ENCODE data around the gene OR1A1.
"Not testable (repeated sequence)": the region's sequence is repeated elsewhere in the genome, so short reads cannot be mapped to it uniquely, and the experiment has no call there.

OR1A1 gene, protein sequence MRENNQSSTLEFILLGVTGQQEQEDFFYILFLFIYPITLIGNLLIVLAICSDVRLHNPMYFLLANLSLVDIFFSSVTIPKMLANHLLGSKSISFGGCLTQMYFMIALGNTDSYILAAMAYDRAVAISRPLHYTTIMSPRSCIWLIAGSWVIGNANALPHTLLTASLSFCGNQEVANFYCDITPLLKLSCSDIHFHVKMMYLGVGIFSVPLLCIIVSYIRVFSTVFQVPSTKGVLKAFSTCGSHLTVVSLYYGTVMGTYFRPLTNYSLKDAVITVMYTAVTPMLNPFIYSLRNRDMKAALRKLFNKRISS

DNA sequence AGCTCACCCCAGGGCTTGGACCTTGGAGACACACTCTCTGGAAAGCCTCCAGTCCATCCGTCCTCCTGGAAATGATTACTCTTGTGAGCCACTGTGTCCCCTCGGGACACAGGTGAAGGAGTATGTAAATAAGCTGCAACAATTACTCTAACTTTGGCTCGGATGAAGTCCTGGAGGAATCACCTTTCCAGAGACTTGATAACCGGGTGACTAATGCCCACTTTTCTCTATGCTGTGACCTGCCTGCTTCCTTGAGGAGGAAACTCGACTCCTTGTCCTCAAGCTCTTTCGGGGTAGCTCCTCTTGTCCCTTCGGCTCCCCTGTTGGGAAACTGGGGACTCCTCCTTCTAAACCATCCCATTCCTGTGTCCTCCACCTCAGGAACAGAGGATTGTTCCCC, at the start of gene OR1A1:
Gene OR1A1 (plus strand): TSS at position 301 of the 400 bp plus-strand sequence. CDS start 7,954 bp downstream, outside the sequence.
- no peak for DNase-seq (ENCODE audit: low spot score)

GRCh38 chr17:3167574-3167973, 39.9 kb upstream of the OR1A1 start:
- DNase-seq (ENCODE audit: low spot score), result peak; percentile 37

DNA sequence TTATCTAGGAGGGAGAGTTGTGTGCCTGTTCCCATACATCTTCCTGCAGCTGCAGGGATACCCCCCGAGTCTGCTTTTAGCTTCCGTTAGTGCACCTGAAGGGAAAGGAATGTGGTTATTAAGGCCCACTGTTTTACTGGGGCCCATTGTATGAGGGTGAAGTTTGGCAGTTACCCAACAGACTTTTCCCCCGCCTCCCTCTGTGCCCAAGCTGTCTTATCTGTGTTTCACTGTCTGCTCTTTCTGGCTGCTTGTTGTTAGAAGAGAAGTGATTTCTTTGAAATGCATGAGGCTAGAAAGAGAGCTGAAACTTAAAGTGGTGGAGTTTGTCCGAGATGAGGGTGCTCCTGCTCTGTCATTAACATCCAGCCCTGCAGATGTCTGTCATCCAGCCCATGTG, 17.5 kb upstream of the OR1A1 start:
- DNase-seq (ENCODE audit: low spot score), result no peak

DNA sequence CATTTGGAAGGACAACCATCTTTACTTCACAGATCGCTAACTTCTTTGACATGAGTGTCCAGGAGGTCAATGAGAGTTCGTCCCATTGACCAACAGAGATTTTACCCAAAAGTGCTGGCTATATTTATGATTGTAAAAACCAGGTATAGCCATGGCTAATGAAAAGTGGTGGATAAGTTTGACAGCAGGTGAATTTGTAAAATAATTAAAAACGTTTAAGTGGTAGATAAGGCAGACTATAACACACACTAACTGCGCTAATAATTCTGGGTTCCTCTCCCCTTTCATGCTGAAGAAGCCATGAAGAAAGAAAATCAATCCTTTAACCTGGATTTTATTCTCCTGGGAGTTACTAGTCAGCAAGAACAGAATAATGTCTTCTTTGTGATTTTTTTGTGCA, 10.2 kb upstream of the OR1A1 start, which contains the start of gene OR1A2:
Gene OR1A2 (plus strand): TSS at position 301 of the 400 bp plus-strand sequence. CDS start 0 bp downstream, at position 301.
- DNase-seq (ENCODE audit: low spot score), result no peak

- no peak for DNase-seq (ENCODE audit: low spot score)
Observed at GRCh38 chr17:3208484-3208883, 1.0 kb downstream of the OR1A1 start.

GRCh38 chr17:3213001-3213400, 5.5 kb downstream of the OR1A1 start:
- no peak for DNase-seq (ENCODE audit: low spot score)

DNA sequence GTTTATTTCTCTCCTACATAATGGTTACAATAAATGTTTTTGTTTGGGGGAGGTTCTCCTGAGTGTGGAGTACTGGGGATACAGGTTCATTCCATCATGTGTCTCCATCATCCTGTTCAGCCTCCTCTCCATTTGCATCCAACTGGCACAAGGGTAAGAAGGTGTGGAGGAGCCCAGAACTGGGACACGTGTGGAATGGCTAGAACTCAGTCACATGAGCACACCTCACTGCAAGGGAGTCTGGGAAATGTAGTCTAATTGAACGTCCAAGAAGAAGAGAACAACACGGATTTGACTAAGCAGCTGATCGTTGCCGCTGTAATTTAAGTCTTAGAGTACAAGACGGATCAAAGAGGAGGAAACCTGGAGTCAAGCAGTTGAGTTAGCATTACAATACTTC, 6.1 kb downstream of the OR1A1 start:
- DNase-seq (ENCODE audit: low spot score), result no peak

DNA sequence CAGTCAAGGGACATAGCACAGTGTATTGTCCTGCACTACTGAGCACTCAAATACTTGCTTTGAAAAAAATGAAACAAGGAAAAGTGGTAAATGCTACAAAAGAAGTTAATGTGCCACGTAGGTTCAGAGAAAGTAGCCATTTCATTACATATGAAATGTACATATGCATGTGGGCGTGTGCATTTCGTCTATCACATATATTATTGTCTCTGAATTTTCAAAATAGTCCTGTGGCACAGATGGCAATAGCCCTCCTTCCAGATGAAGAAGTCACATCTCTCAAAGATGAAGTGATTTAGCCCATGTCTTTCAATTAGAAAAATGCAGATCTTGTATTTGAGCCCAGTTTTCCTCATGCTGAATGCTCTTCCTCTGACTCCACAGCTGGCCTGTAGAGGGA, 12.5 kb downstream of the OR1A1 start:
- DNase-seq (ENCODE audit: low spot score), result not testable (repeated sequence)

DNA sequence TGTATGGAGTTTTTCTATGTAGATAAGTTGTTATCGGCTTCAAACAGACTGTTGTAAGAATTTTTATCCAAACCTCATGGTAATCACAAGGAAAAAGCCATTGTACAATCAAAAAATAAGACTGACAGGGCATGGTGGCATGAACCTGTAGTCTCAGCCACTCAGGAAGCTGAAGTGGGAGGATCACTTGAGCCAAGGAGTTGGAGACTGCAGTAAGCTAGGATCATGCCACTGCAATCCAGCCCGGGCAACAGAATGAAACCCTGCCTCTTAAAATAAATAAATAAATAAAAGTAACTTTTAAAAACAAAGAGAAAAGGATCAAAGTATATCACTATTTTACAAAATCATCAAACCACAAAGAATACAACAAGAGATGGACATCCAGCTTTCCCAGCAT, 14.4 kb downstream of the OR1A1 start:
- DNase-seq (ENCODE audit: low spot score), result no peak

DNA sequence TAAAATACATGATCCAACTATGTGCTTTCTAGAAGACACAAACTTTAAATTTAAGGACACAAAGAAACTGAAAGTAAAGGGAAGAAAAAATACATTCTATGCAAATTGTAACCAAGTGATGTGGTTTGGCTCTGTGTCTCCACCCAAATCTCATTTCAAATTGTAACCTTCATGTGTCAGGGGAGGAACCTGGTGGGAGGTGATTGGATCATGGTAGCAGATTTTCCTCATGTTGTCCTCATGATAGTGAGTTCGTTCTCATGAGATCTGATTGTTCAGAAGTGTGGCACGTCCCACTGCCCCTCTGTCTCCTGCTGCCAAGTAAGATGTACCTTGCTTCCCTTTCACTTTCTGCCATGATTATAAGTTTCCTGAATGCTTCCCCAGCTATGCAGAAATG, 15.0 kb downstream of the OR1A1 start:
- no peak for DNase-seq (ENCODE audit: low spot score)

DNA sequence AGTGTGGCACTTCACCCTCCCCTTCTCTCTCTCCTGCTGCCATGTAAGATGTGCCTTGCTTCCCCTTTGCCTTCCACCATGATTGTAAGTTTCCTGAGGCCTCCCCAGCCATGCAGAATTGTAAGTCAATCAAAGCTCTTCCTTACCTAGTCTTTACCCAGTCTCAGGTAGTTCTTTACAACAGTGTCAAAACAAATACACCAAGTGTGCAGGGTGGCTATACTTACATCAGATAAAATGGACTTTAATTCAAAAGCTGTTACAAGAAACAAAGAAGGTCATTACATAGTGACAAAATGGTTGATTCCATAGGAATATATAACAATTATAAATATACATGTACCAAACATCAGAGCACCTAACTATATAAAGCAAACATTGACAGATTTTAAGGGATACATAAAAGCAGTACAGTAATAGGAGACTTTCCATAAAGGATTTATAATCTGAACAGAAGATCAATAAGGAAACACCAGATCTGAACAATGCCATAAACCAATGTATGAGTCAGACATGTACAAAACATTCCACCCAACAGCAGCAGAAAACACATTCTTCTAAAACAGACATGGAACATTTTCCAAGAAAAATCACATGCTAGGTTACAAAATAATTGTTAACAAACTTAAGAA, 17.4 kb downstream of the OR1A1 start:
- DNase-seq (ENCODE audit: low spot score), result not testable (repeated sequence)

- not testable (repeated sequence) for DNase-seq (ENCODE audit: low spot score)
Observed at GRCh38 chr17:3232300-3232699, 24.8 kb downstream of the OR1A1 start.

- DNase-seq (ENCODE audit: low spot score), result not testable (repeated sequence)
Observed at GRCh38 chr17:3238685-3239084, 31.2 kb downstream of the OR1A1 start.

DNA sequence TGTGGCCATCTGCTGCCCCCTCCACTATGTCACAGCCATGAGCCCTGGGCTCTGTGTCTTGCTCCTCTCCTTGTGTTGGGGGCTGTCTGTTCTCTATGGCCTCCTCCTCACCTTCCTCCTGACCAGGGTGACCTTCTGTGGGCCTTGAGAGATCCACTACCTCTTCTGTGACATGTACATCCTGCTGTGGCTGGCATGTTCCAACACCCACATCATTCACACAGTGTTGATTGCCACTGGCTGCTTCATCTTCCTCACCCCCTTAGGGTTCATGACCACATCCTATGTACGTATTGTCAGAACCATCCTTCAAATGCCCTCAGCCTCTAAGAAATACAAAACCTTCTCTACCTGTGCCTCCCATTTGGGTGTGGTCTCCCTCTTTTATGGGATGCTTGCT, 33.6 kb downstream of the OR1A1 start:
- DNase-seq (ENCODE audit: low spot score), result not testable (repeated sequence)

GRCh38 chr17:3244841-3245240, 37.4 kb downstream of the OR1A1 start:
- not testable (repeated sequence) for DNase-seq (ENCODE audit: low spot score)

GRCh38 chr17:3249013-3249412, 41.5 kb downstream of the OR1A1 start:
- not testable (repeated sequence) for DNase-seq (ENCODE audit: low spot score)

GRCh38 chr17:3256575-3256974, 49.1 kb downstream of the OR1A1 start:
- DNase-seq (ENCODE audit: low spot score), result no peak

- DNase-seq (ENCODE audit: low spot score), result no peak
Observed at GRCh38 chr17:3260163-3260562, 52.7 kb downstream of the OR1A1 start.

GRCh38 chr17:3260600-3260999, 53.1 kb downstream of the OR1A1 start:
- no peak for DNase-seq (ENCODE audit: low spot score)

All from germinal center (tissue), 1 donor.